ENCODE results near the gene CA14.
"Not testable (repeated sequence)": the region's sequence is repeated elsewhere in the genome, so short reads cannot be mapped to it uniquely, and the experiment has no call there.

CA14 gene

GRCh38 chr1:150257624-150258585, at the start of gene CA14:
Gene CA14 (plus strand): TSS chr1:150257774. CDS start chr1:150258129, 355 bp downstream.
- in situ Hi-C loops (cut with MboI; ENCODE audit: low sequenced_read_pairs): no loop called here

GRCh38 chr1:150208460-150208859, 49.1 kb upstream of the CA14 start:
- in situ Hi-C loops (cut with MboI; ENCODE audit: low sequenced_read_pairs): not testable (repeated sequence)

DNA sequence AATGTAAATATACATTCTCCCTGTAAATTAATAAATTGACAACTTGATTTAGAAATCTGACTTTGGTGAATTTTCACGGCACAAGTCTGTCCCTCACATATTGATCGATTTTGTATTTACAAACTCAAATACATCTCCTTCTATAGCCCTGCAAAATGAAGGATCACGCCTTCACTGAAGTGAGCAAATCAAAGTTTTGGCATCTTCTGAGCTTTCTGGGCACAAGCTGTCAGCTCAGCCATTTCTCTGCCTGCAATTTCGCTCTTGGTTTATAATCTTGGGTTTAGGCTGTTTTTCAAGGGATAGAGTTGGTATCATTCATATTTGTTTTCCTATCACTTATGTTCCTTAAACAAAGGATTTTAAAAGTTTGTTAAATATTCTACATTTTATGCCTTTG, 47.5 kb upstream of the CA14 start:
- in situ Hi-C loops (cut with MboI; ENCODE audit: low sequenced_read_pairs): no loop called here

DNA sequence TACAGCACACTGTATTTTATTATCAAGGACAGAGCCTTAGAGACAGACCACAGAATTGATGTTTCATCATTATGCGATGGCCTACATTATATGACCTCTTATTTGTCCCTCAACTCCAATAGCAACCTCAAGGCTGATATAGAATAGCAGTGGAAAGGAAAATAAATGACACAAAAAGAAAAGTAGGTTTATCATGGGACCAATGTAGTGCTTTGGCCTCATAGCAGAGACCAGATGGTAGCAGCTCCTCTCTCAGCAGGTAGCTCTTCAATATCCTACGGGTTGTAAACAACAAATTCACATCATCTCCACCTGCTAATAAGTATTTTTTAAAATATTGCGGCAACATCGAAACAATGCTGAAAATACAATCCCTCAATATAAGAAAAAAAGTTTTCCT, 46.9 kb upstream of the CA14 start:
- in situ Hi-C loops (cut with MboI; ENCODE audit: low sequenced_read_pairs): no loop called here

DNA sequence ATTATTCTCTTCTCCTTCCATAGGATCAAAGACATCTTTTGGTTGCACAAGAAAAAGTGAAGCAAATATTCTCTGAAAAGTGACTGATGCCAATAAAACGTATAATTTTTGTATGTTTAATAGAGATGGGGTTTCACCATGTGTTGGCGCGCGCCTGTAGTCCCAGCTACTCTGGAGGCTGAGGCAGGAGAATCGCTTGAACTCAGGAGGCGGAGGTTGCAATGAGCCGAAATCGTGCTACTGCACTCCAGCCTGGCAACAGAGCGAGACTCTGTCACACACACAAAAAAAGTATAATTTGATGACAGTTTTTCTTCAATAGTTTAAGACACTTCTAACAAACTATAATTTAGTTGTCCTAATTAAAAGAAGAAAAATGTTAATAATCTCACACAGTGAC, 45.5 kb upstream of the CA14 start:
- in situ Hi-C loops (cut with MboI; ENCODE audit: low sequenced_read_pairs): no loop called here

- in situ Hi-C loops (cut with MboI; ENCODE audit: low sequenced_read_pairs): no loop called here
Measured at GRCh38 chr1:150213170-150214098, 44.1 kb upstream of the CA14 start.

DNA sequence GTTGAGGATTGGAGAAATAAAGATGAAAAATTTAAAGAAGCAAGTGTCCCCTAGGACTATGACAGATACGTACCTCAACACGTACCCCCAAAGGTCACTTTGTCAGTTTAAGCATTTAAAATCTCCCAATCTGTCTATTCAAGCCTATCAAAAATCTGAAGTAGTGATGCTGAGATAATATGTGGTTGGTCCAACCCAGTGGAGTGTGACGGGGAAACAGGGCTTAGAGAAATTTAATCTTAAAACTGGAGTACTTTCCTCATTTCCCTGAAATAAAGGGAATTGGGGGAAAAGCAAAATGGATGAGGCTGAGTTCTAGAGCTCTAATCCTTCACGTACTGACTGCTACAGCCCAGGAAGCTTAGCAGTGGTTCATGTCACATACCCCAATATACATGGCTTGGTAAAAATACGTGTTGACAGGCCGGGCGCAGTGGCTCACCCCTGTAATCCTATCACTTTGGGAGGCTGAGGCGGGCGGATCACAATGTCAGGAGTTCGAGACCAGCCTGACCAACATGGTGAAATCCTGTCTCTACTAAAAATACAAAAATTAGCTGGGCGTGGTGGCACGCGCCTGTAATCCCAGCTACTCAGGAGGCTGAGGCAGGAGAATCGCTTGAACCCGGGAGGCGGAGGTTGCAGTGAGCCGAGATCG, 43.3 kb upstream of the CA14 start:
- in situ Hi-C loops (cut with MboI; ENCODE audit: low sequenced_read_pairs): not testable (repeated sequence)

- in situ Hi-C loops (cut with MboI; ENCODE audit: low sequenced_read_pairs): not testable (repeated sequence)
Measured at GRCh38 chr1:150215855-150216254, 41.7 kb upstream of the CA14 start.

DNA sequence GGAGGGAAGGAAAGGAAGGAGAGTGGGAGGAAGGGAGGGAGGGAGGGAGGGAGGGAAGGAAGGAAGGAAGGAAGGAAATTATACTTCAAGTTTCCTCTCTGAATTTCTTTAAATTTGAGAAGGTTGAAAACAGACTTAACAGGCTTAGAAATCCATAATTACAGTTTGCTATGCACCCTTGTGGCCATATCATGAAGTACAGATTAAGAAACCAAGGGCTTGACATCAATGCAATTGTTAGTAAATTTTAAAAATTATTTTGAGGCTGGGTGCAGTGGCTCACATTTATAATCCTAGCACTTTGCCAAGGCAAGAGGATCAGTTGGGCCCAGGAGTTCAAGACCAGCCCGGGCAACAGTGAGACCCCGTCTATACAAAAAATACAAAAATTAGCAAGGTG, 36.0 kb upstream of the CA14 start:
- in situ Hi-C loops (cut with MboI; ENCODE audit: low sequenced_read_pairs): no loop called here

DNA sequence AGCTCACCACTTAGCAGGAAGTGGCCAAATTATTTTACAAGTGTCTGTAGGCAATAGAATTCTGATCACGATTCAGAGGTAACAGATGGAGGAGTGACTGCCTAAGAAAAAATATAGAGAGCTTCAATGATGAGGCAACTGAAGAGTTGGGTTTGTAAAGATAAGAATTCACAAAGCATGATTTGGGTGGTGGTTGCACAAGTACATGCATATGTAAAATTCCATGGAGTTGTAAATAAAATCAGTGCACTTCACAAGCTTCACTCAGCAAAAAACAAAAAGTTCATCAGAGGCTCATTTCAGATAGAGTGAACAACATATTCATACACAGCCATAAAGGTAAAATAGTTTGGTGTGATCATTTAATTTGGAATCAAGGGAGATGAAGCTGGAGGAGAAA, 32.6 kb upstream of the CA14 start:
- in situ Hi-C loops (cut with MboI; ENCODE audit: low sequenced_read_pairs): no loop called here

DNA sequence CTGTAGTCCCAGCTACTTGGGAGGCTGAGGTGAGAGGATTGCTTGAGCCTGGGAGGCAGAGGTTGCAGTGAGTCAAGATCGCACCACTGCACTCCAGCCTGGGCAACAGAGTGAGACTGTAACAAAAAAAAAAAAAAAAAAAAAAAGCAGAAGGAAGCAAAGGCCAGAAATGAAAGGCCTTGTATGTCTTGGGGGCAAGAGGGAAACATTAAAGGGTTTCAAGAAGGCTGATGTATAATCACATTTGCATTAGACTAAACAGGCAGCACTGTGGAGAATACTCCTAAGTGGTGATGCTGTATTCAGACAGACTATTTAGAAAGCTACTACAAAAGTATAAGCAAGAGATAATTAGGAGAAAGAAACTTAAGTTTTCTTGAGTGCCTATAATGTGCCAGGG, 32.0 kb upstream of the CA14 start:
- in situ Hi-C loops (cut with MboI; ENCODE audit: low sequenced_read_pairs): no loop called here

DNA sequence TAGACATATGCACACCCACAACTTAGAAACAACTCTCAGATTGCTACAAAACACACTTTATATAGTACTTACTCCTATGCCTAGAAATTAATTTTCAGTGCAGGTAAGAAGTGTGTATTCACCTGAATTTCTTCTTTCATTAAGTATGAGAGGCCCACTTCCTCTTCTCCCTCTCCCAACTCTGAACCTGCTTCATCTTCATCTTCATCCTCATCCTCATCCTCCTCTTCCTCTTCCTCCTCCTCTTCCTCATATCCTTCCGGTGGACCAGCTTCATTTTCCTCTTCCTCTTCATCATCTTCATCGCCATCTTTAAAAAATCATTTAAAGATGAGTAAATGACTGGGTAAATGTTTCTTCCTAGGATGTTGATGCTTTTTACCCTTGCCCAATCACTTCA, 31.1 kb upstream of the CA14 start:
- in situ Hi-C loops (cut with MboI; ENCODE audit: low sequenced_read_pairs): no loop called here

DNA sequence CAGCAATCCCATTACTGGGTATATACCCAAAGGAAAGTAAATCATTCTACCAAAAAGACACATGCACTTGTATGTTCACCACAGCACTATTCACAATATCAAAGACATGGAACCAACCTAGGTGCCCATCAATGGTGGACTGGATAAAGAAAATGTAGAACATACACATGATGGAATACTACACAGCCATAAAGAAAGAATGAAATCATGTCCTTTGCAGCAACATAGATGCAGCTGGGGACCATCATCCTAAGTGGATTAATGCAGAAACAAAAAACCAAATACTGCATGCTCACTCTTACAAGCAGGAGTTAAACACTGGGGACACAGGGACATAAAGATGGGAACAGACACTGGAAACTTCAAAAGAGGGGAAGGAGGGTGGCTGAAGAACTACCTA, 30.3 kb upstream of the CA14 start:
- in situ Hi-C loops (cut with MboI; ENCODE audit: low sequenced_read_pairs): no loop called here

- in situ Hi-C loops (cut with MboI; ENCODE audit: low sequenced_read_pairs): not testable (repeated sequence)
Measured at GRCh38 chr1:150228246-150228645, 29.3 kb upstream of the CA14 start.

DNA sequence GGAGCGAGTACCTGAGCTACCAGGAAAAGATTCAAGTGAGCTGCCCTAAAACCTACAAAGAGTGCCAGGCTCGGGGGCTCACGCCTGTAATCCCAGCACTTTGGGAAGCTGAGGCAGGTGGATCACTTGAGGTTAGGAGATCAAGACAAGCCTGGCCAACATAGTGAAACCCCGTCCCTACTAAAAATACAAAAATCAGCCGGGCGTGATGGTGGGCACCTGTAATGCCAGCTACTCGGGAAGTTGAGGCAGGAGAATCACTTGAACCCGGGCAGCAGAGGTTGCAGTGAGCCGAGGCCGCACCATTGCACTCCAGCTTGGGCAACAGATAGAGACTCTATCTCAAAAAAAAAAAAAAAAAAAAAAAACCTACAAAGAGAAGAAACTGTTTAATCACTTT, 24.7 kb upstream of the CA14 start:
- in situ Hi-C loops (cut with MboI; ENCODE audit: low sequenced_read_pairs): not testable (repeated sequence)

DNA sequence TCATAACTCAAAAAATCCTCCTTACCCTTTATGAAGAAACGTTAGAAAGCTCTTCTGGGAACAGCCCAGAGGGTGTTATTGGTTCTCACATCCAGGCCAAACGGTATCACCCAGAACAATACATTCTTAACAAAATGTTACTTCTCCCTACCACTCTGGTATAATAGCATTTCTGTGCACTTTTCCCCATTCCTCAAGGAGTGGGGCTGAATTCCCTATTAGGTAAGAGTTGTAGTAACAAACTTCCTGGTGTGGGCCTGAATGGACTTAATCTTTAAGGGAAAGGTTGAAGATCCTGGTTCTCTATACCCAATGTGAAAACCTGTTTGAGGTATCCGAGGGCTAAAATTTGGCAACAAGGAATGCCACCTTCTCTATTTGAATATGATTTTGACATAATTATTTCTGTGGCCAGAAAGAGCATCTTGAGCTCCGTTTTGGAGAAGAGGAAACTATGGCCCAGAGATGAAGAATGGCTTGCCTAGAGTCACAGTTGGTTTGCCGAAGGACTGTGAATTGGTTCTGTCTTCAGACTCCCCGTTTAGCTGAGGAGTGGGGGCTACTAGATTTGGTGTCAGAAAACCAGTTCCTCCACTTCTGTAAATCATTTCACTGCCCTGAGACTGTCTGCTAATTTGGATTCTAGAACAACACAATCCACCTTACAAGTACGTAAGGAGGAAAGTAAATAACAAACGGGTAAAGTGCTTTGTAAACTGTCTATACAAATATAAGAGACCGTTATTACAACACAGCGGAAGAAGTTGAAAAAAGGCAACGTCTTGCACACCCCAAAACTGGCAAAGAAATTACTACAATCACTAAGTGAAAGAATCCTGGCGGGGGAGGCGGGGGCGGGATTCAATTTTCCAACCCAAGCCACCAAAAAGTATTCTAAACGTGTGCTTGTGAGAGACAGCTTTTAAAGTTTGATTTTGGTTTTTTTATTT, 23.9 kb upstream of the CA14 start:
- in situ Hi-C loops (cut with MboI; ENCODE audit: low sequenced_read_pairs): no loop called here

- in situ Hi-C loops (cut with MboI; ENCODE audit: low sequenced_read_pairs): no loop called here
Measured at GRCh38 chr1:150234309-150234565, 23.3 kb upstream of the CA14 start.

DNA sequence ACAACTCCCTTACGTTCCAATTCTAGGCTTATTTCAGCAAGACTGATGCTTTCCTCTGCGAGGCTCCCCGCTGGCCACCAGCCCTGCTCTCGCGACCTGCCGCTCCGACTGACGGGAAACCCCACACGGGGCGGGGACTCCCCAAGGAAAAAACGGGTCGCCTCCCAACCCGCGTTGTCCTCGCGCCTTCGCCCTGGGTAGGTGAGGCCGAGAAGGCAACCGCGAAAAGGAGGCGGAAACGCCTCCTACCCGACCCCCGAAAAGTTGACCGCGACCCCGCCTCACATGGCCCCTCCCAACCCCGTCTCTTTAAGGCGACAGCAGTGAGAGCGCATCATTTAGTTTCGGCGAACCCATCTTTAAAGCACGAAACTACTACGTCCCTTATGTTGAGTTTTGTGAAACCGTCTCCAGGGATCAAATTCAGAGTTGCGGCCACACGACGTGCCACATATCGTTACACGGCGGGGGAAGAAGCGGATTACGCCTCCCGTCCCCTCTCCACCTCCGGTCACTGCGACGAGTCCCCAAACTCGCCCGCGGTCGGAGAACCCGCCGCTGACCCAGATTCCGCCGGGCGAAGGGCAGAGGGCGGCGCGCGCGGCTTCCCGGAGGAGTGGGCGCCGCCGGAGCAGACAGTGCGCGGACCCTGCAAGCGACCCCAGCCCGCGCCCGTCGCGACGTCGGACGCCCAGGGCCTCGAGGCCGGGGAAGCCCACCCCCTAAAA, 22.8 kb upstream of the CA14 start:
- in situ Hi-C loops (cut with MboI; ENCODE audit: low sequenced_read_pairs): no loop called here

DNA sequence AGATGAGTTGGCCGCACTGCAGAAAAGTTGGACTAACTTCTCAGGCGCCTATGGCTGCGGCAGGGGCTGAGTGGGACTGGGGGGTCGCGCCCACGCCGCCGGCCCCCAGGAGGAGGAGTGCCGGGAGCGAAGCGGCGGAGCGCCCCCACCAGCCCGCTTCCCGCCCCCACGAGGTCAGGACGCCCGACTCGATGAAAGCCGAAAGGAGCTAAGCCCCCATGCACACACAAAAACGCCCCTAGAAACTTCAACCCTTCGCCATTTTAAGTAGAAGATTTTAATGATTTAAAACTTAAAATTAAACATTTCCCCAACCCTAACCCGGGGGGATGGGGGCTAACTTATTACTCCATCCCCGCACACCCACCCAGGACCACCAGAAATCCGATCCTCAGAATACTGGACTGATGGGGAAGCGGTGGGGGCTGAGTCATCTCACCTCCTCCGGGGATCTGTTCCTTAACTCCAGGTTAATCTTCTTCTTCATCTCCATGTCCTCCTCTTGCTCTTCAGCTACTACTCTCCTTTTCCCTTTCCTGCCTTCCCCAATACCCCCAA, 22.2 kb upstream of the CA14 start:
- in situ Hi-C loops (cut with MboI; ENCODE audit: low sequenced_read_pairs): no loop called here

Measured in hTERT RPE-1 (cell line).